TTC549 (cell line): ENCODE measurements around the gene GNPTAB.
"Not testable (repeated sequence)": the region's sequence is repeated elsewhere in the genome, so short reads cannot be mapped to it uniquely, and the experiment has no call there.

Experiments used
- FAIRE-seq: peaks from 2 replicates; lab custom pipeline; 2012; peaks lifted over from hg19 to GRCh38; lab: Jason Lieb, UNC

Gene GNPTAB

DNA sequence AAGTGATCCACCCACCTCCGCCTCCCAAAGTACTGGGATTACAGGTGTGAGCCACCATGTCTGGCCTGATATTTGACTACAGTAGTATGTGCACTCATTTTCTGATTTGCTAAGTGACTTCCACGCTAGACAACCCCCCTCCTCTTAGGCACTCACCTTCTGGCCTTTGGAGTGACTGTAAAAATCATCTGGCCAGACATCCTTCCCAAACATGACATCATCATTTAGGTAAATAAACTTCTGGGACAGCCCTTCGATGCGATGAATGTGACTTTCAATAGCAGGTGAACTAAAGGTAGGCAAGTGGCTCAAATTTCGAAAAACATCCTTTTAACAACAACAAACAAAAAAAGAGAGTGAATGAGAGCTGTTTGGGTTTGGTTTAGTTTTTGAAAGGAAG, 60.9 kb downstream of the GNPTAB start:
- FAIRE-seq = no peak

DNA sequence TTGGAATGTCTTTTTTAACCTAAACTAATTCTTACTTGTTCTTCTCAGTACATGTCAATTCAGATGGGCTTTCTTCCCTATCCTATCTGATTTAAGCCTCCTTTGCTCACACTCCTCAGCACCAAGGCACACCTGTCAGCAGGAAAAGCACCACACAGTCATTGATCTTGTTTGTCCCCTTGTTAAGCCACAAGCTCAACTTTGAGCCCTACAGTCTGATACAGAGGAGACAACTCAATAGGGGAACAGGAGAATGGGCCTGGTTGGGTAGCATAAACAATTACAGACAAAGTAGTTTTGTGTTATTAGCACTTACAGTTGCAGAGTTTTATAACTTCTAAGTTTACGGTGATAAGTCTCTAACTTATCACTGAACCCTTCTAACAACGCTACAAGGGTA, 62.0 kb downstream of the GNPTAB start:
- no peak for FAIRE-seq

DNA sequence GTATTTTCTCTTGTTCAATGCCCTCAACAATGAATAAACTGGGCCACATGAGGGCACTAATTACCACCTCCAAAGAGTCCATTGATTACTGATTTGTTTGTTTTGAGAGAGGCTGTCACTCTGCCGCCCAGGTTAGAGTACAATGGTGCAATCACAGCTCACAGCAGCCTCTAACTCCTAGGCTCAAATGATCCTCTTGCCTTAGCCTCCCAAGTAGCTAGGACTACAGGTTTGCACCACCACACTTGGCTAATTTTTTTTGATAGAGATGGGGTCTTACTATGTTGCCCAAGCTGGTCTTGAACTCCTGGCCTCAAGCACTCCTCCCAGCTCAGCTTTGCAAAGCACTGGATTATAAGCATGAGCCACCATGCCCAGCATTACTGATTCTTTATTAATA, 63.2 kb downstream of the GNPTAB start:
- no peak for FAIRE-seq

DNA sequence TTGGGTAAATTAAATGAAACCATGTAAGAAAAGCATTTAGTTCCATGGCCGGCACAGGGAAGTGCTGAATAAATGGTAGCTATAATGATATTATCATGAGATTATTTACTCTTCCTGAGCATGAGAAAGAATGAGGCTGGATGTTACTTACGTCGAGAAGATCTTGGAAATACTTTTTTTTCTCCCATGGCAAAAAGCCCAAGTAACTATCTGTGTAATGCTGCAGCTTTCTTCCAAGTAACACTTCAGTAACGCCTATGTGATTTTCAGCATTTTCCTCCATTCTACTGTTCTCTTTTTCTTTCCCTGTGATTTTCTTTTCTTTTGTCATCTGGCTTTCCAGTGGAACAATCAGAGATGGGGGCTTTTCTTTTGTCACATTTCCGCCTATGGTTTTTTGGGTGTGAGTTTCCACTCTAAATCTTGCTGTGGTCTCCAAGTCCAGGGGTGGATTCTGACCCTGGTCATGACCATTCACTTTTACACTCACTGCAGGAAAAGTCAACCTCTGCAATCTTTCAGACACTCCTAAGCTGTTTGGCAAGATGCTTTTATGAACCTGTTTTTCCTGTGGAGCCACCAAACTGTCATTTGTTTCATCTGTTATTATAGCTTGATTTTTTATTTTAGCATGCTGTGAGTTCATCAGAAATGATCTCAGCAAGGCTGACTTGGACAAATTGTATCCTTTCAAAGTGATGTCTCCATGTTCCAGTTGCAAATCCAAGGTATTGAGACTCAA, 66.5 kb downstream of the GNPTAB start:
- FAIRE-seq = no peak

DNA sequence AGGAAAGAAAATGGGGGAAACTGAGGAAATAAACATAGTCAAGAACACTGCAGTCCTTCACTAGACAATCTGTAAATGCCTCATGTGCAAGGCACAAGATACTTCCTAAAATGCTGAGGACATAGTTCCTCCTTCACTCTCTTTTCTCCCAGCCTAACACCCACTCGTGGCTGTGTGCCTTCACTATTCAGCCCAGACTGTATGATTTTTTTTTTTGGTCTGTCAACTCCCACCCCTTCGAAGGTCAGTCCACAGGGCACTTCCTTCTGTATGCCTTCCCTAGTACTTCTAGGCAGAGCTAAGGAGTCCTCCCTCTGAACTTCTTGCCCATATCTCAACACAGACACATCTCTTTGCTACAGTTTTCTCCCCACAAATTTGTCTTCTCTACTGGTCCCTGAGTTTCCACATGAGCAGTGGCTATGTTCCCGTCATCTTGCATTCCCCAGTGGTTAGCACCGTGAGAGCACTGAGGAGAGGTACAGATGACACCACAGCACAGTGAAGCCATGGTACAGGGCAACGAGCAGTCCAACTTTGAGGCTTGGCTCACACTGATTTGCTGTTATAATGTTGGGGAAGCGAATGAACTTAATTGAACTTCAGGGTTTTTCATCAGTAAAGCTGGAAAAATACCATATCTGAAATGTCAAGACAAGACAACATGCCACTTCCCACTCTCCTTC, 67.4 kb downstream of the GNPTAB start:
- no peak for FAIRE-seq

DNA sequence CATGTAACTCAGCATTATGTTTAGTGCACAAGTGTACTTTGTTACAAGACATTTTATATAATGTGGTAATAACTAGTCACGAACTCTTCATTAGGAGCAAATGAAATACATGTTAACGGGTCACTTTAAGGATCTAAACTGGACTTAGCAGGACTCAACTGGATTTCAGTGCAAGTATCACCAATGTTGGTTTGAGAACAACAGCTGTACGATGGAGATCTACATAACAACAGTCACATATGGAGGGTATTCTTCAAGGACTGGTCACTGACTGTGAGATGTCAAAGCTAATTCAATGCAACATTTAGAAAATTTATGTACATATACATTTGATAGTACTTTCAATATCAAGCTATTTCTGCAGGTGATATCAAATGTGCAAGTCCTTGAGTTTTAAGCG, 69.0 kb downstream of the GNPTAB start:
- no peak for FAIRE-seq

DNA sequence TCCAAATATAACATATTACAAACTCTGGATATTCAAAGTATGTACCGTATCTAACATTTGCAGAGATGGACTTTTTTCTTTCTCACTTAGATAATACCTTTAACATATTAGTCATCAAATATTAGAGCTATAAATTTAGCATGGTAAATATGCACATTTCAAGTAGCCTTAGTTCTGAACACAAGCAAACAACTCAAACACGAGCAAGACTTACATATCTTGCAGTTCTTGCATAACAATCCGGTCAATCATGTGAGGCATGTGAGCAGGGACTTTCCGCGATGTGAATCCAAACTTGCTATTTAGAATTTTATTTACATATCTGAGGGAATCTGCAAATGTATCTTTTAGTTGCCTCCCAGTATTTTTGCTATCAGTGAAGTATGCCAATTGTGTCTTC, 69.4 kb downstream of the GNPTAB start:
- no peak for FAIRE-seq

DNA sequence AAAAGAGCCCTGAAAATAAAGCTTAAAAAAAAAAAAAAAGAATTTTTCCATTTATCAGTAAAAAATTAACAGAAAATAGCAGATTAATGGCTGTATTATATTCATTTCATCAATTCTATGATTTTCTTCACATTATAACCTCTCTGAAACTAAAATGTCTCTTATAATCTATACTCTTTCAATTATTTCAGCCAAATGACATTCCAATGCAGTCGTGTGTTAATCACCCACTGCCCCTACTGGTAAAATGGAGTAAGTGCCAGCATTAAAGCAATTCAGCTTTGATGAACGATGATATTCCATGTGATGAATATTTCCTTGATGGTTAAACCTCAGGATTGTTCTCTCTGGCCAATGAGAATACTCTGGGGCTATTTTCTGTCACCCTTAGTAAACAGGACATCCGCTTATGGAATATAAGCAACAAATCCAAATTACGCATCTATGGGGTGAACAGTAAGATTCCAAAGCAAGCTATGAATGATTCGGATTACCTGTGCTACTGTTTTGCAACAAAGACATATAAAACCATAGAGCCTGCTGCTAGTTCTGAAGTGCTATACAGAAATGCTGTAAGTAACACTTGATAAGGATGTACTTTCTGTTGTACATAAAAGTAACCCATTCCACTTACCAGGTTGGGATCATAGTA, 71.2 kb downstream of the GNPTAB start:
- FAIRE-seq = peak; percentile 53

DNA sequence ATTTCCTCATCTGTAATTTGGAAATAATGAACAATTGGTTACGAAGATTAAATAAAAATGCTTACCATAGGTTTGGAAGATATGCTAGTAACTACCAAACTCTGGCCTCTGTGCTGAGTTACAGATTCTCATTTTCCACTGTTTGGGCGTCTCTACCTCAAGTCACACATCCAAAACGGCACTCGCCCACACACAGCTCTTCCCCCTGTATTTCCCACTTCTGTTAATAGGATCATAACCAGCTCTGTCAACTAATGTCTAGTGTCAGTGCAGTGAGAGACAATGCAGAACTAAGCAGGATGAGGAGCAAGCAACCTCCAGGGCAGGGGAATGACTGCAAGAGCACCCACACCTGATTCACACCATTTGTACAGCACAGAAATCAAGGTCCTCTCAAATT, 80.6 kb downstream of the GNPTAB start:
- FAIRE-seq = no peak

DNA sequence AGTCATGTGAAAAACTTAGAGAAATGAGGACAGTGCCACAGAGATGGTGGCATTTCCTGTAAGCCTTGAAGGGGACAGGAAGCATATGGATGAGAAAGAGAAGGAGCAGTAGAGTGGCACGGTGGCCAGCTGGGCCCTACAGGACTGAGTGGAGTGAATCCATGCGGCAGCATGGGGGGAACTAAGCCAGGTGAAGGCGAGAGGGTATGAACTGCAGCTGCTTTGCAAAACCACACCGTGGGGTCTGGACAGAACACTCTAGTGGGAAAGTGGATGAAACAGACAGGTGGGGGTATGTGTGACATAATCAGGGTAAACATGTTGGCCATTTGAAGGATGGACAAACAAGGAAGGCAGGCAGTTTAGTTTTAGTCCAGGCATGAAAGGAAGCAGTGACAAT, 81.1 kb downstream of the GNPTAB start:
- FAIRE-seq = no peak

DNA sequence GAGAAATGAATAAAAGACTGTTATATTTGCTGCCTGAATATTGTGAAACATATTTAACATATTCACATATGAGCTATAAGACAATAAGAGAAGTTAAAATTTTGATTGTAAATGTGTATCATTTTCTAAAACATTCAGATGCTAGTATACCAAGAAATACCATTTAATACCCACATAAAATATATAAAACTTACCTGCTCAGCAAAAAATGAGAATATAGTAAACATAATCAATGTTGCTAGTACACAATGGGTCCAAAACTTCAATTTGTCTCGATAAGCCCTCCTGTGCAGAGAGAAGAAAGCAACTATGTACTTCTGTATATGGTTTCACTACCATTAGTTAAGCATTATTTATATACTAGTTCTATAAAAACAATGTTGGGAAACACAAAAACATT, 81.9 kb downstream of the GNPTAB start:
- no peak for FAIRE-seq

DNA sequence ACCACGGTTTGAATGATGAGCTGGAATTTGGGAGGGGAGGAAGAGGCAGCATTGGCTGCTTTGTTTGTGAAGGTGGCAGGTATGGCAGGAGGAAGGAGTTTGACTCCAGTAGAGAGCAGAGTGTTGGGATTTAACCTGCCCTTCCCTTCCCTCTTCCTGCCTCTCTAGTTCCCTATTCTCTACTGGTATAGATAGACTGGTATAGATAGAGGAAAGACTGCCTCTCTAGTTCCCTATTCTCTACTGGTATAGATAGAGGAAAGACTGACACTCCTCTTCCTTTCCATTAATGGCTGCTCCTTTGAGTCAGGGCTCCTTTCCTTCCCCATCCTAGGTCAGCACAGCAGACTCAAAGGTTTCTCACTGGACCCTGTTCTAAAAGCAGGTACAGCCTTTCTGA, 83.1 kb downstream of the GNPTAB start:
- no peak for FAIRE-seq

DNA sequence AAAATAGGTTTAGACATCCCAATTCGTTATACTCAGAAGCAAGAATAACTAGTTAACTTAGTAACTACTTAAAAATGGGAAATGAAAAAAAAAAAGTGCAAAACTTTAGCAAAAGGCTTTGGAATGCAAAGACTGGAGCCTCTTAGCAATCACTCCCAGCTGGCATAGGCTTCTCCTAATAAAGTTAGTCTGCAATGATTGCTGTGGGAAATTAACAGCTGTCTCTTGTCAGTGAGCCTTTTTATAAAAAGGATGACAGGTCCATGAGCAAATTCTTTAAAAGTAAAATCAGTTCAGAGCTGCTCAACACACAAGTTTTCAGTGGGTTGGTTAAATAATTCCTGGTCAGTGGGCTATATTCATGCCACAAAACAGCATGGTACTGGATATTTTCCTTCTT, 84.1 kb downstream of the GNPTAB start:
- FAIRE-seq = no peak

DNA sequence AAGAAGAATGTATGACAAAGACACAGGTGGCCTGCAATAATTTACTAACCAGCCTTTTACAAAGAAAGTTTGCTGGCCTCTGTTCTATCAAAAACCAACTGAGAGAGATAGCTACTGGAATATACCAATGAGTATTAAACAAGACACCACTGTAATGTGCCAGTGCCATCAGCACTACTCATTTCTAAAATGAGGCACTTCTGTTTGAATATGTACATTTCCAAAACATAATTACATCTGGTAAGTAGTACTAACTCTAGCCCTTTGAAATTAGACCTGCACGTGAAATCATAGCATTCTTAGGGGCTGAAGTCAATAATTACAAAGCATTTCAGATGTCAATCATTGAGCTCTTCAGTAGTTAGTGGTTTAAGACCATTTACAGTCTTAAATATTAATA, 84.6 kb downstream of the GNPTAB start:
- no peak for FAIRE-seq

DNA sequence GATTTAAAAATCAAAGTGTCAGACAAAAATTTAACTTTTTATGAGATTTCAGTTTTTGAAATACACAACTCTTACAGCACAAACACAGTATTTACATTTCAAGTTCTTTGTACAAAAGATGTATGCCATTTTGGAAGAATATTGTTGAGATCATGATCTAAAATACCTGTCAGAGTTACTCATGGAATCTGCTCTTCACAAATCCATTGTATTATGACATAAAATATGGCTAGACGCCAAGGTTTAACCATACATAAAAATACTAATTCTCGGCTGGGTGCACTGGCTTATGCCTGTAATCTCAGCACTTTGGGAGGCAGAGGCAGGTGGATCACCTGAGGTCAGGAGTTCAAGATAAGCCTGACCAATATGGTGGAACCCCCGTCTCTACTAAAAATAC, 85.3 kb downstream of the GNPTAB start:
- FAIRE-seq = no peak

DNA sequence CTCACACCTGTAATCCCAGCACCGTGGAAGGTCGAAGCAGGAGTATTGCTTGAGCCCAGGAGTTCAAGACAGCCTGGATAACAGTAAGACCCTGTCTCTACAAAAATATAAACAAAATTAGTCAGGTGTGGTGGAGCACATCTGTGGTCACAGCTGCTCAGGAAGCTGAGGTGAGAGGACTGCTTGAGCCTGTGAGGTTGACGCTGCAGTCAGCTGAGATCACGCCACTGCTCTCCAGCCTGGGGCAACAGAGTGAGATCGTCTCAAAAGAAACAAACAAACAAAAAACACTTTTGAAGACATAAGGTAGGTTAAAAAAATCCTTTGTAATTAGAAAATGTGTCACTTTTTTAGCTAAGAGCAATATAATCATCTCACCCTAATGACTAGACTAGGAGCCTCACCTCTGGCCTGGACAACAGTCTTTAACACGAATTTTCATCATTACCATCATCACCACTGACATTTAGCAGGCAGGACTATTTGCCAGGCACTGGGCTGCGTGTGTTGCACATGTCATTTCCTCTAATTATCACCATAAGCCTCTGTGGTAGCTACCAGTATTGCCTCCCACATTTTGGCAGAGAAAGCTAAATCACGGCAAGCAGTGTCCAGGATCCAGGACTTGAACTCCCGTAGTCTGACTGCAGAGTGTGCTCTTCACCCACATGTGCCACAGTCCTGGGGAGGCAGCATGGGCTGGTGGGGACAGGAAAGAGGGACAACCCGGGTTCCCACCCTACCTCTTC, 86.9 kb downstream of the GNPTAB start:
- no peak for FAIRE-seq

DNA sequence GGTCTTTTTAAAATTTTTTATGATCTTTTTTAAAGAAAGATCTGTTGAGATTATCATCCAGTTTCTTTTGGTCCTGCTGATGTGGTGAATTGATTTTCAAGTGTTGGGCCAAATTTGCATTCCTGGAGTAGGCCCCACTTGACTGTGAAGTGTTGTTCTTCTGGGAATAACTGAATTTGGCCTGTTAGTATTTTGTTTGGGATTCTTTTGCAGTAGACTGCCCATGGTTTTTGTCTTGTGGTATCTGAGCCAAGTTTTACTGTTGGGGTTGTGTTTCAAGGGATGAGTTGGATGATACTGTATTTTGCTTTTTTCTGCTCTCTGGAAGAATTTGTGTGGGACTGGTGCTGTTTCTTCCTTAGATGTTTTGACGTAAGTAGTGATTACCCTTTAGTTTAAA, 87.5 kb downstream of the GNPTAB start:
- no peak for FAIRE-seq

DNA sequence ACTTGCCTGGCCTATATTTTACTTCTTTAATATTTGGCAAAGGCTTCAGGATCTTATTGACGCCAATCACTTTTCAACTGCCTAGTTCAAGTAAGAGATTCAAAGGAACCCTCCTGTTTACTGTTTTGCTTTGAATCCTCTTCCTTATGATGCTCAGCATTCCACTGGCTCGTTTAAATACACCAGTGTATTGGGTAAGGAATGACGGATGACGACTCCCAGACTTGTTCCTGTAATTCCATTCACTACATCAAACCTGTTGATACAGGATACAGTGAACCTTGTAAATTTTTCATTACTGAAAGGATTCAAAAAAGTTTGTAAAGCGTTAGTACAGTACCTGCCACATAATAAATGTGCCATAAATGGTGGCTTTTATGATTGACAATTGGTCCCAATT, 89.8 kb downstream of the GNPTAB start:
- no peak for FAIRE-seq

DNA sequence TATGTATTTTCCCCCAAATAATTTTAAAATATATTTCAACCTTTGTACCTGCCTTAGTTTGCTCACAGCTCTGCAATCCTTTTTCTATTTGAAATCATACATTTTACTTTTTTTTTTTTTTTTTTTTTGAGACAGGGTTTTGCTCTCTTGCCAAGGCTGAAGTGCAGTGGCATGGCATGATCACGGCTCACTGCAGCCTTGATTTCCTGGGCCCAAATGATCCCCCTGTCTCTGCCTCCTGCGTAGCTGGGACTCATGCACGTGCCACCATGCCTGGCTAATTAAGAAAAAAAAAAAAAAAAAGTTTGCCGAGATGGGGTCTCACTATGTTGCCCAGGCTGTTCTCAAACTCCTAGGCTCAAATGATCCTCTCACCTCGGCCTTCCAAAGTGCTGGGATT, 90.2 kb downstream of the GNPTAB start:
- FAIRE-seq = no peak

DNA sequence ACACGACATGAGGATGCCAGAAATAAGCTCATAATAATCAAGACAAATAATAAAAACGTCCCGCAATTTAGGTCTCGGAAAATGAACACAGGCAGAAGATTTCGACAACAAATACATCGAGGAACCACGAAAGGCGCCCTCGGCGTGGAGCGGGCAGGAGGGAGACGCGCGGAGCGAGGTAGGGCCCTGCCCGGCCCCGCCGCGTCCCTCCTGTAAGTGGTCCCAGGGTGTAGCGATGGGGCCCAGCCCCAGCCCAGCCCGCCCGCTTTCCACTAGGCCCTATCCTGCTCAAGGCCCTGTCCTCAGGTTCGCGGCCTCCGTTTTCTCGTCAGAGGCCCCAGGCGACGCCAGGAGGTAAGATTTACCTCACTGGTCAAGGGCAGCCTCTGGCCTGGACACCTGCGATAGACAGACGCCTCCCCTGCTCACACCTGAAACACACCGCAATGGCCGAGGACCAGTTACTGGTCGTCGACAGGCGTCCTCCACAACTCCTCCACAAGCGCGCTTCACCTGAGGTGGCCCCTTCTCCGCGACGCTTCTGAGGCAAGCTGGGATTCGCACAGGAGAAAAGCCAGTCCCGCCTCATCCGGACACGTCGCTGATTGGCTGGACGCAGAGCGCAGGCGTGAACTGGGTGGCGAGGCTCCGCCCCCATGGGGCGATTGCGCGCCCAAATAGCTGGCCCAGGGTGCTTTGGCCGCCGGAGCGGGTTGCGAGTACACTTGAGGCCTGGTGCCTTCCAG, 91.7 kb downstream of the GNPTAB start, which contains the start of gene SYCP3:
TSS of gene SYCP3 (minus strand) at position 543 of the 746 bp plus-strand sequence. CDS start 1,527 bp downstream, outside the sequence.
- no peak for FAIRE-seq

DNA sequence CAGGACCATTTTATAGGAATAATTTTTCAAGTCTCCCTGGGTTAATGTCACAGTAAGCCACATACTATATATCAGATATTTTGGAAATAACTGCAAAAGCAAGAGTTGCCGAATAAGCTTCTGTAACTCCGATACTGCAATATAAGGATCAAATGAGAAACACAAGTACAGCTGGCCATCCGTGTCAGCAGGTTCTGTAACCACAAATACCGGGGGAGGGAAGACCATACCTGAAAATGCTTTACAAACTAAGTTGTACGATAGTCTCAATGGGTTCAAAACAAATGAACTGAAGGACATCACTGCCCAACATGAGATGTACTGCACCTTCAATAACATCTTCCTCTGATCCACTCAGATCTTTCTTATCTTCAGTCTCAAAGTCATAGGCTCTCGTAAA, 93.3 kb downstream of the GNPTAB start:
- no peak for FAIRE-seq

DNA sequence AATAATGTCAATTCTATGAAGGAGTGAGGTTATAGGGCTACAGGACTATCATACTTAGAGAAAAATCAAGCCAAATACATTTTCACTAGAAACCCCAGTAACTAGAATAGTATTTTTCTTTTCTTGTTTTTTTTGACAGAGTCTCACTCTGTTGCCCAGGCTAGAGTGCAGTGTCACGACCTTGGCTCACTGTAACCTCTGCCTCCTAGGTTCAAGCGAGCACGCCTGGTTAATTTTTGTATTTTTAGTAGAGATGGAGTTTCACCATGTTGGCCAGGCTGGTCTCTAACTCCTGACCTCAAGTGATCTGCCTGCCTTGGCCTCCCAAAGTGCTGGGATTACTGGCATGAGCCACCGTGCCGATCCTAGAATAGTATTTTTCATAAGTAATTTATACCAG, 96.3 kb downstream of the GNPTAB start:
- FAIRE-seq = not testable (repeated sequence)
